Stimulated activated CD4-positive, alpha-beta T cell treated with anti-CD3 and anti-CD28 coated beads, Interleukin-1b, Interleukin-23, amount 100 ng/mL, for 4 hours (primary cell): ENCODE data around the gene CASR.

Source experiments
- DNase-seq, 2 donors: peaks; one replicate each; pipeline ENCODE4 v3.0.0-alpha.2; 2020; ENCODE audit warnings: low read depth in 2 of 2

The CASR gene

GRCh38 chr3:122215592-122216298 lies 32.3 kb downstream of the CASR start:
- DNase-seq, result no peak

- no peak for DNase-seq
Observed at GRCh38 chr3:122217901-122218300, 34.4 kb downstream of the CASR start.

GRCh38 chr3:122219242-122219872 lies 35.9 kb downstream of the CASR start:
- no peak for DNase-seq

DNA sequence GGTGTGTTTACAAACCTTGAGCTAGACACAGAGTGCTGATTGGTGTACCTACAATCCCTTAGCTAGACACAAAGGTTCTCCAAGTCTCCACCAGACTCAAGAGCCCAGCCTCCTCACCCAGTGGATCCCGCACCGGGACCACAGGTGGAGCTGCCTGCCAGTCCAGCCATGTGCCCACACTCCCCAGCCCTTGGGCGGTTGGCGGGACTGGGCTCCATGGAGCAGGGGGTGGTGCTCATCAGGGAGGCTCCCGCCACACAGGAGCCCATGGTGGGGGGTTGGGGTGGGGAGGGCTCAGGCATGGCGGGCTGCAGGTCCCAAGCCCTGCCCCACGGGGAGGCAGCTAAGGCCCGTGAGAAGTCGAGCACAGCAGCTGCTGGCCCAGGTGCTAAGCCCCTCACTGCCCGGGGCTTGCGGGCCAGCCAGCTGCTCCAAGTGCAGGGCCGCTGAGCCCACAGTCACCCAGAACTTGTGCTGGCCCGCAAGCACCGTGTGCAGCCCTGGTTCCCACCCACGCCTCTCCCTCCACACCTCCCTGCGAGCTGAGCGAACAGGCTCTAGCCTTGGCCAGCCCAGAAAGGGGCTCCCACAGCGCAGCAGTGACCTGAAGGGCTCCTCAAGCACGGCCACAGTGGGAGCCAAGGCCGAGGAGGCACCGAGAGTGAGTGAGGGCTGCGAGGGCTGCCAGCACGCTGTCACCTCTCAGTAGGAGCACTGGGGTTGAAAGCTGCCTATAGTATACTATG lies 43.7 kb downstream of the CASR start:
- no peak for DNase-seq

DNA sequence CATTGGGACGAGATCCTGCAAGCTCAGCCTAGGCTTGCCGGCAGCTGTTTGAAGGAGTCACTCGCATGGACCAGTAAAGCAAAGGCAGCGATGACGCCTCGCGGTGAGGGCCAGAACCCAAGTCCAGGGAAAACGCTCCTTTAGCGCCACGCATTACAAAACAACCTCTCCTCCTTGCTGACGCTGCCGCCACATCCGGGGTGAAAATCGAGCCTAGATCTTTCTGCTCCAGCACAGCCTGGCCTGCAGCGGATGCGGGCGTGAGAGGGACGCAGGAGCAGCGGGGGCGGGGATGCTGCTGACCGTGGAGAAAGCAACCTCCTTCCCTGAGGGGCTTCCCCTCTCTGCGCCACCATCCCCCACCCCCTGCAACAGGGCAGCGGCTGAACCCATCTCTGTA lies 46.7 kb downstream of the CASR start:
- DNase-seq, result no peak

GRCh38 chr3:122231465-122232157 lies 48.1 kb downstream of the CASR start:
- DNase-seq, result no peak

GRCh38 chr3:122232485-122232884 lies 49.0 kb downstream of the CASR start:
- no peak for DNase-seq

GRCh38 chr3:122233101-122233952 lies 49.9 kb downstream of the CASR start:
- no peak for DNase-seq

GRCh38 chr3:122234117-122234516 lies 50.6 kb downstream of the CASR start:
- DNase-seq, result no peak

DNA sequence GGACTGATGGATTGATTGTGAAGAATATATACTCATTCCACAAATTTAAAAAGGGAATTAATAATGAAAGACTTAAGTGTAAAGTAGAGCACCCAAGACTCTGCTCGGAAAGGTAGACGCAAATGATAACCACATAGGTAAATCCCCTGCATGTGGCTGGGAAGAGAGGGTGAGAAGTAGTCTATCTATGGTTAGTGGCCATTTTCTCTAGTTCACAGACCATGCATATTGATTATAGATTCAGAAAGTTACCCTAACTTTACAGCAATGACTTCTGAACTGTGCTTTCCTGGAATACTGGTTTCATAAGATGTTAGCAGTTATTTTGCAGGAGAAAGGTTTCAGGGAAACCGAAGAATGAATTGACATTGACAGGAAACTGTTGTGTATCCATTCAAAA lies 51.7 kb downstream of the CASR start:
- DNase-seq, result no peak

DNA sequence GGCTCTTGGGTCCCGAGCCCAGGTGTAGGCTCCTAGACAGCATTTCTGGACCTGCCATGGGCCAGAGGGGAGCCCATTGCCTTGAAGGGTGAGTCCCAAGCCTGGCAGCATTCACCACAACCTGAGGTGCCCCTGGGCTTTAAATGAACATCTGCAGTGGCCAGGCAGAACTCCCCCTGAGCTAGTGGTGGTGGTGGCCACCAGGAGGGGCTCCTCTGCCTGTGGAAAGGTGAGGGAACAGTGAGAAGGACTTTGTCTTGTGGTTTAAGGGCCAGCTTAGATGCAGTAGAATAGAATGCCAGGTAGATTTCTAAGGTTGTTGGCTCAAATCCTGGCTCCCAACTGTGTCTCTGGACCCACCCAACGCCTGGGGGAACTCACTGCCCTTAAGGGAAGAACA lies 55.6 kb downstream of the CASR start:
- no peak for DNase-seq

GRCh38 chr3:122245513-122246174 lies 62.2 kb downstream of the CASR start:
- no peak for DNase-seq

- DNase-seq, result no peak
Observed at GRCh38 chr3:122246199-122246598, 62.7 kb downstream of the CASR start.

- no peak for DNase-seq
Observed at GRCh38 chr3:122247087-122247824, 63.8 kb downstream of the CASR start.

DNA sequence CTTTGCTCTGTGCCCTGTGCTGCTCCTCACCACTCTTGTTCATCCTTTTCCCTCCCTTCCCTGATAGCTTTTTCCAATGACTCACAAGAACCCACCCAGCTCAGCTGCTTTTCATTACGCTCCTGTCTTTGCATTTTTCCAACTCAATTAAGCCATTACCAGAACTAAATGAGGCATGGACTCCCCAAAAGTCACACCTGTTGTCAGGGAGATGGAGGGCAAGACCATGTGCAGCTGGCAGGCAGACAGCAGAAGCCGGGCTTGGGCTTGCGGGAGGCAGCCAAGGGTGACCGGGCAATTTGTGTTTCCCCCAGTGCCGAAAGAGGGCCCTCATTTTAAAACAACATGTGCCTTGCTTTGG lies 64.3 kb downstream of the CASR start:
- DNase-seq, result no peak

GRCh38 chr3:122251428-122251827 lies 68.0 kb downstream of the CASR start:
- DNase-seq, result no peak

- DNase-seq, result no peak
Observed at GRCh38 chr3:122253581-122253980, 70.1 kb downstream of the CASR start.

- DNase-seq, result no peak
Observed at GRCh38 chr3:122255757-122256439, 72.4 kb downstream of the CASR start.

- no peak for DNase-seq
Observed at GRCh38 chr3:122257644-122258364, 74.3 kb downstream of the CASR start.
